ENCODE data around the gene HSP90B1.

GRCh38 chr12:103966736-103967135 lies 36.5 kb downstream of the HSP90B1 start:
- TF ChIP-seq, protein P1, sequence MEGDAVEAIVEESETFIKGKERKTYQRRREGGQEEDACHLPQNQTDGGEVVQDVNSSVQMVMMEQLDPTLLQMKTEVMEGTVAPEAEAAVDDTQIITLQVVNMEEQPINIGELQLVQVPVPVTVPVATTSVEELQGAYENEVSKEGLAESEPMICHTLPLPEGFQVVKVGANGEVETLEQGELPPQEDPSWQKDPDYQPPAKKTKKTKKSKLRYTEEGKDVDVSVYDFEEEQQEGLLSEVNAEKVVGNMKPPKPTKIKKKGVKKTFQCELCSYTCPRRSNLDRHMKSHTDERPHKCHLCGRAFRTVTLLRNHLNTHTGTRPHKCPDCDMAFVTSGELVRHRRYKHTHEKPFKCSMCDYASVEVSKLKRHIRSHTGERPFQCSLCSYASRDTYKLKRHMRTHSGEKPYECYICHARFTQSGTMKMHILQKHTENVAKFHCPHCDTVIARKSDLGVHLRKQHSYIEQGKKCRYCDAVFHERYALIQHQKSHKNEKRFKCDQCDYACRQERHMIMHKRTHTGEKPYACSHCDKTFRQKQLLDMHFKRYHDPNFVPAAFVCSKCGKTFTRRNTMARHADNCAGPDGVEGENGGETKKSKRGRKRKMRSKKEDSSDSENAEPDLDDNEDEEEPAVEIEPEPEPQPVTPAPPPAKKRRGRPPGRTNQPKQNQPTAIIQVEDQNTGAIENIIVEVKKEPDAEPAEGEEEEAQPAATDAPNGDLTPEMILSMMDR (IDR thresholded peaks at IDR 0.05) = no peak
- no peak for TF ChIP-seq POLR2A (IDR thresholded peaks at IDR 0.05)

Data from uterus (tissue), 2 donors.